ENCODE measurements around the gene STK25. TPM values are rescaled to one million over a fixed set of nuclear protein-coding genes. Genes with fewer than 3 reads are reported as not detected.

STK25 gene
- total and polyA plus RNA-seq, 10 of the 15 experiments (the other 5 are each of a cell fraction or from before 2014, with no cell fraction given) = 6.0 to 154 (median 89.3) TPM

GRCh38 chr2:241540771-241541561, 32.6 kb upstream of the STK25 start (continued):
- no peak for TF ChIP-seq WRNIP1 (IDR thresholded peaks at IDR 0.05; ENCODE audit: borderline replicate concordance, low read depth, low read length)
- TF ChIP-seq IRF4 (IDR thresholded peaks at IDR 0.05; ENCODE audit: low read depth, low read length) = no peak
- no peak for TF ChIP-seq ZBTB40 (IDR thresholded peaks at IDR 0.05; ENCODE audit: borderline replicate concordance)
- no peak for TF ChIP-seq TCF12 (IDR thresholded peaks at IDR 0.05; ENCODE audit: low read depth, low read length)
- TF ChIP-seq EP300 (IDR thresholded peaks at IDR 0.05; ENCODE audit: borderline replicate concordance in 1 of 2, control insufficient read depth in 1 of 2, low read depth in 2 of 2, low read length in 2 of 2) = no peak

GRCh38 chr2:241540401-241540770, 32.0 kb upstream of the STK25 start:
- no peaks in the 10 kb centered on the region for H3K4me1 ChIP-seq (ENCODE audit: control insufficient read depth, insufficient read depth, low read length)
- H3K79me2 ChIP-seq (ENCODE audit: control insufficient read depth, insufficient read depth, low read length) = no peaks in the 10 kb centered on the region
- no peak overlapping the region for H3K4me2 ChIP-seq (ENCODE audit: control insufficient read depth, insufficient read depth)
- ChIA-PET CTCF (no interaction called here), SMC1A (ENCODE audit: uncharacterized antibody, unreplicated experiment) (no interaction called here), POLR2A (no interaction called here), RAD21 (ENCODE audit: unreplicated experiment) (no interaction called here)
- no peaks in the 10 kb centered on the region for H4K20me1 ChIP-seq (ENCODE audit: control insufficient read depth, insufficient read depth)
- no peak overlapping the region for H2AFZ ChIP-seq (ENCODE audit: control insufficient read depth, low read depth, low read length)
- no peak for FAIRE-seq
- no peak overlapping the region for H3K9ac ChIP-seq (ENCODE audit: control insufficient read depth, insufficient read depth, low read length)
- no peak; the same call in 2 of the 3 replicates for ATAC-seq
- no peak for TF ChIP-seq BCL11A (IDR thresholded peaks at IDR 0.05; ENCODE audit: low read depth, low read length)
- BruUV-seq (replicated peaks) = no TSS peak
- no peak overlapping the region for H3K27ac ChIP-seq (ENCODE audit: control insufficient read depth, insufficient read depth)
- intact Hi-C loops (cut with micrococcal nuclease; ENCODE audit: unreplicated experiment) (no loop called here), in situ Hi-C loops (cut with MboI) (no loop called here)
- H3K36me3 ChIP-seq (ENCODE audit: control insufficient read depth in 2 of 2, insufficient read depth in 2 of 2, low read length in 1 of 2) = no peaks in the 10 kb centered on the region
- no peaks in the 10 kb centered on the region; the same call in 2 of the 3 replicates for H3K9me3 ChIP-seq (replicated peaks; ENCODE audit: control insufficient read depth, insufficient read depth, low read length)
- no peak for DNase-seq (ENCODE audit: low read depth, low spot score)
- WGBS (ENCODE audit: insufficient coverage, insufficient replicate concordance, low lambda C conversion rate, missing lambda C conversion rate) = 77% methylated on average over 10 of the region's 10 CpGs
- no peaks in the 10 kb centered on the region for H3K27me3 ChIP-seq (replicated peaks in 1 of 2; ENCODE audit: control insufficient read depth in 2 of 2, insufficient read depth in 2 of 2, low read length in 1 of 2)
- no peak overlapping the region for H3K4me3 ChIP-seq
